Pancreas (tissue), 10 donors: Measurements from ENCODE around the gene LAMA5. TPM values are rescaled to one million over a fixed set of nuclear protein-coding genes. Genes with fewer than 3 reads are reported as not detected.

Experiments
- ATAC-seq, 4 donors: fragments of 200-7000 bp; cut with Tn5 transposase; one replicate each; pipeline versions ENCODE4 v1.8.0 to v1.9.1; 2020; ENCODE audit warnings: mild to moderate bottlenecking in 4 of 4, moderate library complexity in 4 of 4
- DNase-seq, 6 donors: peaks; one replicate each; pipeline ENCODE4 v3.0.0-alpha.2; 2020
- FAIRE-seq: peaks from 2 replicates; lab custom pipeline; 2012; peaks lifted over from hg19 to GRCh38; lab: Jason Lieb, UNC
- H3K27ac ChIP-seq, 4 donors: fragments of 200-600 bp; sonication (generic); 1 replicate in 3 of 4; 2 replicates in 1 of 4; pipeline versions ENCODE4 v1.5.0 to v1.8.0; 2020
- H3K27me3 ChIP-seq, 4 donors: fragments of 200-600 bp; one replicate each; pipeline ENCODE4 v1.8.0; 2021
- H3K36me3 ChIP-seq, 3 donors: fragments of 200-600 bp; sonication (generic) in 1 of 3; one replicate each; pipeline versions ENCODE4 v1.5.0 to v1.8.0; 2020 to 2021
- H3K4me1 ChIP-seq, 3 donors: fragments of 200-600 bp; one replicate each; pipeline ENCODE4 v1.8.0; 2021
- H3K4me3 ChIP-seq, 4 donors: fragments of 200-600 bp; sonication (generic) in 2 of 4; one replicate each; pipeline versions ENCODE4 v1.5.0 to v1.8.0; 2020 to 2021
- H3K9me3 ChIP-seq, 4 donors: fragments of 200-600 bp; one replicate each; pipeline ENCODE4 v1.8.0; 2021
- CTCF ChIP-seq, 4 donors: fragments of 200-600 bp; sonication (generic) in 3 of 4; IDR thresholded peaks; one replicate each; pipeline versions ENCODE4 v1.5.0 to v1.8.0; 2021; ENCODE audit warnings: antibody characterized with exemption in 4 of 4
- WGBS, 2 donors: extraction: QIAGEN DNeasy Blood & Tissue Kit; methylation state at CpG; one replicate each; pipeline ENCODE4 v1.1.7; 2013; 5-methylcytosine and 5-hydroxymethylcytosine counted together
- intact Hi-C, 3 donors: fragments of 100-400 bp; cut with DNase I; formaldehyde crosslinking; loops; one replicate each; pipeline versions ENCODE4 v1.11.1 to v1.14.2; 2022
- polyA plus RNA-seq, 2 donors: library from polyadenylated mRNA; stranded (reverse); fragments of 200-250 nt; gene quantifications; one replicate each; pipeline ENCODE4 v1.2.3, GENCODE V29; 2013
- total RNA-seq, 6 donors: library from RNA; stranded (reverse); fragmentation: NEBNext Ultra II Directional in 4 of 6; extraction: Animal tissue kit (Norgen Biotek cat#: 25700) in 4 of 6; gene quantifications; one replicate each; pipeline versions ENCODE4 v1.2.1 to v1.2.4, GENCODE V29; 2021 to 2023
- donor health status: healthy with polysubstance abuse.
- donor health status: DM: no; HTN: no; CAD: no; lungs with moderate emphysema.
- donor health status: DM: no; HTN: no; CAD: no.
- donor health status: control.
- donor health status: control.
- donor health status: Bipolar disorder and iron deficiency.
- donor health status: DM: yes; HTN: yes; CAD: no.
- donor health status: DM: no; HTN: no; CAD: no.
- donor health status: DM: no; HTN: no; CAD: no.
- donor health status: DM: yes; HTN: yes; CAD: no.

The LAMA5 gene
- total and polyA plus RNA-seq, 8 donors: 43.6 to 344 (median 62.2) TPM

GRCh38 chr20:62330576-62331317 lies 36.4 kb downstream of the LAMA5 start:
- no peaks in the 10 kb centered on the region for H3K27me3 ChIP-seq
- FAIRE-seq (no peak), ATAC-seq (no peak), DNase-seq (peak in 1 of 6 donors; percentile 23)
- H3K36me3 ChIP-seq: peaks cover 0 to 60% (median 0%) of the 10 kb centered on the region in 3 donors
- 90% methylated on average over 40 to 46 of the region's 46 CpGs for WGBS, 2 donors
- no peak overlapping the region for H3K27ac ChIP-seq
- intact Hi-C loops: no loop called here
- no peak overlapping the region for H3K4me3 ChIP-seq
- H3K4me1 ChIP-seq: no peaks in the 10 kb centered on the region
- no peak for TF ChIP-seq CTCF (IDR thresholded peaks at IDR 0.05)
- no peaks in the 10 kb centered on the region for H3K9me3 ChIP-seq

GRCh38 chr20:62329389-62330377 lies 37.4 kb downstream of the LAMA5 start:
- Histone ChIP-seq H3K27ac (no peak overlapping the region), H3K4me1 (no peaks in the 10 kb centered on the region), H3K27me3 (no peaks in the 10 kb centered on the region), H3K9me3 (no peaks in the 10 kb centered on the region), H3K36me3 (peaks cover 0 to 66% (median 0%) of the 10 kb centered on the region in 3 donors), H3K4me3 (no peak overlapping the region)
- no peak for TF ChIP-seq CTCF (IDR thresholded peaks at IDR 0.05)
- intact Hi-C loops: no loop called here
- FAIRE-seq (no peak), DNase-seq (peak in 2 of 6 donors; percentile 34 to 72), ATAC-seq (no peak)
- WGBS, 2 donors: 96 to 98% methylated on average over 36 to 37 of the region's 37 CpGs

- ATAC-seq (no peak), FAIRE-seq (no peak), DNase-seq (peak in 2 of 6 donors; percentile 23 to 54)
- H3K4me1 ChIP-seq: no peaks in the 10 kb centered on the region
- no peak for TF ChIP-seq CTCF (IDR thresholded peaks at IDR 0.05)
- 92% methylated on average over 26 of the region's 26 CpGs for WGBS, 2 donors
- H3K9me3 ChIP-seq: no peaks in the 10 kb centered on the region
- no peak overlapping the region for H3K27ac ChIP-seq
- intact Hi-C loops: no loop called here
- no peak overlapping the region for H3K4me3 ChIP-seq
- no peaks in the 10 kb centered on the region for H3K27me3 ChIP-seq
- peaks cover 0 to 63% (median 0%) of the 10 kb centered on the region in 3 donors for H3K36me3 ChIP-seq
Measured at GRCh38 chr20:62328684-62329388, 38.3 kb downstream of the LAMA5 start.

- DNase-seq (peak in 2 of 6 donors; percentile 25 to 70), FAIRE-seq (no peak), ATAC-seq (no peak)
- Histone ChIP-seq H3K9me3 (no peaks in the 10 kb centered on the region), H3K27me3 (no peaks in the 10 kb centered on the region), H3K4me3 (no peak overlapping the region), H3K27ac (no peak overlapping the region), H3K4me1 (no peaks in the 10 kb centered on the region), H3K36me3 (peaks cover 0 to 57% (median 3%) of the 10 kb centered on the region in 3 donors)
- TF ChIP-seq CTCF (IDR thresholded peaks at IDR 0.05): no peak
- intact Hi-C loops: no loop called here
- 91 to 95% methylated on average over 27 to 33 of the region's 33 CpGs for WGBS, 2 donors
Measured at GRCh38 chr20:62327726-62328495, 39.2 kb downstream of the LAMA5 start.
